GM23338 (cell line): Measurements from ENCODE around the gene CPNE1.

Source experiments
- CREB1 ChIP-seq: fragments of 250-450 bp; sonication (Bioruptor Pico); IDR thresholded peaks from 2 replicates; pipeline ENCODE4 v1.5.0; 2020; ENCODE audit warnings: low read depth, mild to moderate bottlenecking, moderate library complexity
- ETS1 ChIP-seq: IDR thresholded peaks from 2 replicates; pipeline ENCODE4 v1.6.1; 2016; ENCODE audit warnings: antibody characterized with exemption
- EZH2 ChIP-seq: fragments of 200-600 bp; sonication (generic); IDR thresholded peaks from one replicate; pipeline ENCODE4 v1.8.0; 2017; ENCODE audit warnings: antibody characterized with exemption, mild to moderate bottlenecking, low read depth; ENCODE audit not compliant: unreplicated experiment
- EZH2phosphoT487 ChIP-seq: fragments of 200-600 bp; sonication (generic); IDR thresholded peaks from one replicate; pipeline ENCODE4 v1.8.1; 2018; ENCODE audit warnings: antibody characterized with exemption; ENCODE audit not compliant: unreplicated experiment
- JUNB ChIP-seq: IDR thresholded peaks from one replicate; pipeline ENCODE4 v1.6.1; 2016; ENCODE audit warnings: antibody characterized with exemption; ENCODE audit not compliant: unreplicated experiment
- NANOG ChIP-seq: IDR thresholded peaks from 2 replicates; pipeline ENCODE4 v1.6.1; 2016; ENCODE audit warnings: antibody characterized with exemption, borderline replicate concordance
- POLR2AphosphoS5 ChIP-seq: IDR thresholded peaks from 2 replicates; pipeline ENCODE4 v1.6.1; 2016; ENCODE audit warnings: antibody characterized with exemption, low read depth
- ZNF331 ChIP-seq: fragments of 250-450 bp; sonication (Bioruptor Pico); IDR thresholded peaks from 2 replicates; pipeline ENCODE4 v1.5.0; 2020; ENCODE audit warnings: low read depth, mild to moderate bottlenecking, moderate library complexity
- TF ChIP-seq, protein P1 (sequence below), 2 experiments: fragments of 200-600 bp in 1 of 2; sonication (generic) in 1 of 2; conservative IDR thresholded peaks; 2 replicates each; pipeline versions ENCODE4 v1.5.1 to v1.6.1; 2016 to 2017; ENCODE audit warnings: antibody characterized with exemption in 2 of 2, low read depth in 2 of 2, mild to moderate bottlenecking in 2 of 2, moderate library complexity in 1 of 2
- TF ChIP-seq, protein P2 (sequence below): IDR thresholded peaks from one replicate; pipeline ENCODE4 v1.6.1; 2018; ENCODE audit warnings: antibody characterized with exemption; ENCODE audit not compliant: unreplicated experiment

GRCh38 chr20:35660122-35660937 is 4.4 kb downstream of the CPNE1 start:
- TF ChIP-seq EZH2phosphoT487 (no peak), EZH2 (no peak), ZNF331 (CRISPR knock-in tag) (no peak), POLR2AphosphoS5 (no peak), NANOG (no peak), ETS1 (no peak), JUNB (no peak), CREB1 (CRISPR knock-in tag) (no peak)
- TF ChIP-seq, protein P1, sequence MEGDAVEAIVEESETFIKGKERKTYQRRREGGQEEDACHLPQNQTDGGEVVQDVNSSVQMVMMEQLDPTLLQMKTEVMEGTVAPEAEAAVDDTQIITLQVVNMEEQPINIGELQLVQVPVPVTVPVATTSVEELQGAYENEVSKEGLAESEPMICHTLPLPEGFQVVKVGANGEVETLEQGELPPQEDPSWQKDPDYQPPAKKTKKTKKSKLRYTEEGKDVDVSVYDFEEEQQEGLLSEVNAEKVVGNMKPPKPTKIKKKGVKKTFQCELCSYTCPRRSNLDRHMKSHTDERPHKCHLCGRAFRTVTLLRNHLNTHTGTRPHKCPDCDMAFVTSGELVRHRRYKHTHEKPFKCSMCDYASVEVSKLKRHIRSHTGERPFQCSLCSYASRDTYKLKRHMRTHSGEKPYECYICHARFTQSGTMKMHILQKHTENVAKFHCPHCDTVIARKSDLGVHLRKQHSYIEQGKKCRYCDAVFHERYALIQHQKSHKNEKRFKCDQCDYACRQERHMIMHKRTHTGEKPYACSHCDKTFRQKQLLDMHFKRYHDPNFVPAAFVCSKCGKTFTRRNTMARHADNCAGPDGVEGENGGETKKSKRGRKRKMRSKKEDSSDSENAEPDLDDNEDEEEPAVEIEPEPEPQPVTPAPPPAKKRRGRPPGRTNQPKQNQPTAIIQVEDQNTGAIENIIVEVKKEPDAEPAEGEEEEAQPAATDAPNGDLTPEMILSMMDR (conservative IDR thresholded peaks at IDR 0.05; ENCODE audit: low read depth in 2 of 2), result no peak
- TF ChIP-seq, protein P2, sequence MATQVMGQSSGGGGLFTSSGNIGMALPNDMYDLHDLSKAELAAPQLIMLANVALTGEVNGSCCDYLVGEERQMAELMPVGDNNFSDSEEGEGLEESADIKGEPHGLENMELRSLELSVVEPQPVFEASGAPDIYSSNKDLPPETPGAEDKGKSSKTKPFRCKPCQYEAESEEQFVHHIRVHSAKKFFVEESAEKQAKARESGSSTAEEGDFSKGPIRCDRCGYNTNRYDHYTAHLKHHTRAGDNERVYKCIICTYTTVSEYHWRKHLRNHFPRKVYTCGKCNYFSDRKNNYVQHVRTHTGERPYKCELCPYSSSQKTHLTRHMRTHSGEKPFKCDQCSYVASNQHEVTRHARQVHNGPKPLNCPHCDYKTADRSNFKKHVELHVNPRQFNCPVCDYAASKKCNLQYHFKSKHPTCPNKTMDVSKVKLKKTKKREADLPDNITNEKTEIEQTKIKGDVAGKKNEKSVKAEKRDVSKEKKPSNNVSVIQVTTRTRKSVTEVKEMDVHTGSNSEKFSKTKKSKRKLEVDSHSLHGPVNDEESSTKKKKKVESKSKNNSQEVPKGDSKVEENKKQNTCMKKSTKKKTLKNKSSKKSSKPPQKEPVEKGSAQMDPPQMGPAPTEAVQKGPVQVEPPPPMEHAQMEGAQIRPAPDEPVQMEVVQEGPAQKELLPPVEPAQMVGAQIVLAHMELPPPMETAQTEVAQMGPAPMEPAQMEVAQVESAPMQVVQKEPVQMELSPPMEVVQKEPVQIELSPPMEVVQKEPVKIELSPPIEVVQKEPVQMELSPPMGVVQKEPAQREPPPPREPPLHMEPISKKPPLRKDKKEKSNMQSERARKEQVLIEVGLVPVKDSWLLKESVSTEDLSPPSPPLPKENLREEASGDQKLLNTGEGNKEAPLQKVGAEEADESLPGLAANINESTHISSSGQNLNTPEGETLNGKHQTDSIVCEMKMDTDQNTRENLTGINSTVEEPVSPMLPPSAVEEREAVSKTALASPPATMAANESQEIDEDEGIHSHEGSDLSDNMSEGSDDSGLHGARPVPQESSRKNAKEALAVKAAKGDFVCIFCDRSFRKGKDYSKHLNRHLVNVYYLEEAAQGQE, result no peak
